Gastrocnemius medialis (tissue), 4 donors: ENCODE data around the gene FGF1. TPM values are rescaled to one million over a fixed set of nuclear protein-coding genes. Genes with fewer than 3 reads are reported as not detected.
A peak's percentile ranks its signal among the peaks of the same experiment; 100 is the strongest.

Experiments
- ATAC-seq, 2 donors: fragments of 150-250 bp; one replicate each; pipeline ENCODE4 v1.9.1; 2016
- DNase-seq, 2 donors: peaks; one replicate each; pipeline ENCODE4 v3.0.0-alpha.2; 2019
- H3K27ac ChIP-seq, 4 donors: fragments of 200-600 bp; sonication (generic); 1 replicate in 1 of 4; 2 replicates in 3 of 4; pipeline ENCODE4 v1.5.1; 2016 to 2018; ENCODE audit warnings: mild to moderate bottlenecking in 2 of 4, moderate library complexity in 1 of 4
- H3K27me3 ChIP-seq, 3 donors: fragments of 200-600 bp; sonication (generic) in 2 of 3; 1 replicate in 1 of 3; 2 replicates in 2 of 3; pipeline versions ENCODE4 v1.5.1 to v1.6.0; 2016 to 2019; ENCODE audit warnings: mild to moderate bottlenecking in 1 of 3, moderate library complexity in 1 of 3
- H3K36me3 ChIP-seq, 2 donors: fragments of 200-600 bp; sonication (generic) in 1 of 2; one replicate each; pipeline ENCODE4 v1.5.1; 2017 to 2018
- H3K4me1 ChIP-seq, 2 donors: fragments of 200-600 bp; sonication (generic) in 1 of 2; one replicate each; pipeline ENCODE4 v1.5.1; 2016 to 2017; ENCODE audit warnings: mild to moderate bottlenecking in 2 of 2
- H3K4me3 ChIP-seq, 4 donors: fragments of 200-600 bp; sonication (generic) in 3 of 4; 1 replicate in 1 of 4; 2 replicates in 3 of 4; pipeline ENCODE4 v1.5.1; 2016 to 2019; ENCODE audit warnings: mild to moderate bottlenecking in 2 of 4
- H3K9me3 ChIP-seq, 3 donors: fragments of 200-600 bp; sonication (generic) in 2 of 3; 1 replicate in 1 of 3; 2 replicates in 2 of 3; pipeline ENCODE4 v1.5.1; 2016 to 2019
- CTCF ChIP-seq, 5 experiments: fragments of 450-650 bp in 3 of 5; fragments of 200-600 bp in 2 of 5; sonication (generic) in 2 of 5; IDR thresholded peaks in 4 of 5; conservative IDR thresholded peaks in 1 of 5; 1 replicate in 4 of 5; 2 replicates in 1 of 5; pipeline ENCODE4 v1.5.1; 2016 to 2019; ENCODE audit warnings: antibody characterized with exemption in 5 of 5, mild to moderate bottlenecking in 3 of 5, moderate library complexity in 3 of 5
- POLR2A ChIP-seq, 2 donors: fragments of 450-650 bp; IDR thresholded peaks; one replicate each; pipeline ENCODE4 v1.6.1; 2017; ENCODE audit warnings: antibody characterized with exemption in 2 of 2, mild to moderate bottlenecking in 2 of 2, moderate library complexity in 2 of 2
- in situ Hi-C, 4 donors: fragments of 200-750 bp; cut with MboI; loops; one replicate each; pipeline versions ENCODE4 v1.15.0 to v1.8.0; 2017; ENCODE audit warnings: low sequenced_read_pairs in 4 of 4
- intact Hi-C: fragments of 100-400 bp; cut with DNase I; formaldehyde crosslinking; loops from one replicate; pipeline ENCODE4 v1.15.1; 2023; ENCODE audit warnings: low total_unique reads
- total RNA-seq, 4 donors: library from RNA; depleted of rRNA; stranded (reverse); fragments of >200 nt; gene quantifications; one replicate each; pipeline versions ENCODE4 v1.1.0 to v1.2.3, GENCODE V29; 2016

The FGF1 gene
- 1 to 10 TPM in 2 of 4 donors, under 1 TPM in 2; 0.41 to 2.1 (median 1.2) TPM for total RNA-seq

DNA sequence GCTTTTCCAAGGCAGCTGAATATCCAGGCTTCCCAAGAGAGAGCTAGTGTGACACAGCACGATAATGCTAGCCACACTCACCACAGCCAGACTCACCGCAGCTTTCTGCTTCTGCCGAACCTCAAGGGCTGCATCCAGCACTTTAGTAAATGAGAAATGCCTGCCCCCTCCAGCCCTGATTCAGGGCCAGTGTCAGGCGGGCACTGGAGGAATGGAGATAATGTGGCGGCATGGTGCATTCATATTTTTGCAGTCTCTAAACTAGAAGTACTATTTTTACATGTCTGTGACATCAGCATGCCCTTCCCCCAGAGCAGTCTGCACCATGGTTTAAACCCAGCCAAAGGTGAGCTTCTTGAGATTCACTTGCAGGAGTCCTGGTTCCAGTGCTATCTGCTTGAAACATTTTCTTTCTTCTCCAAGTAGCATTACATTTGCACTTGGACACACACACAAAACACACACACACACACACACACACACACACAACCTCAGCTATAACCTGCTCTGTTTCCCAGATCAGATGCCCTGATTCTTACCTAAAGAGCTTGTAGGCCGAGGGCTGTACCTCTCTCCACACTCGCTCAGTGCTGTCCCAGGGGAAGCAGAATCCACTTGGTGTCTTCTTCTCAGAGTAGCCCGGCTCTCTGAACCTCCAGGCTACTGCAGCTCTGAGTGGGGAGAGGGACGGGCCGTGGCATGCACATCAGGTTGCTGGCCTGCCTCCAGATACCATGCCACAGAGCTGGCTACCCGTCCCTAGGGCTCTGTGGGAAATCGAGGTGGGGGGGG, at the start of gene FGF1:
Gene FGF1 (minus strand): TSS at position 673 of the 792 bp plus-strand sequence. CDS start 71,963 bp downstream, outside the sequence.
- peak within 1 kb of the TSS; percentile 16 to 48 (median 27) for H3K27ac ChIP-seq
- H3K9me3 ChIP-seq = no peaks in the 10 kb centered on the region
- H3K4me3 ChIP-seq = peak within 1 kb of the TSS in 1 of 4 donors; percentile 8
- peaks cover 7 to 9% of the 10 kb centered on the region in 2 donors for H3K4me1 ChIP-seq
- ATAC-seq = peak in 1 of 2 donors; percentile 30
- no peak for DNase-seq
- TF ChIP-seq POLR2A (IDR thresholded peaks at IDR 0.05) = no peak
- TF ChIP-seq CTCF (IDR thresholded peaks at IDR 0.05 in 4 of 5, conservative IDR thresholded peaks at IDR 0.05 in 1 of 5) = no peak
- H3K36me3 ChIP-seq = no peaks in the 10 kb centered on the region
- no peaks in the 10 kb centered on the region for H3K27me3 ChIP-seq
- in situ Hi-C loops (loop anchor here in 1 of 4 donors (25.0 kb wide), 1 partner anchor 523 kb away; no protein-coding TSS in a partner anchor), intact Hi-C loops (no loop called here)

DNA sequence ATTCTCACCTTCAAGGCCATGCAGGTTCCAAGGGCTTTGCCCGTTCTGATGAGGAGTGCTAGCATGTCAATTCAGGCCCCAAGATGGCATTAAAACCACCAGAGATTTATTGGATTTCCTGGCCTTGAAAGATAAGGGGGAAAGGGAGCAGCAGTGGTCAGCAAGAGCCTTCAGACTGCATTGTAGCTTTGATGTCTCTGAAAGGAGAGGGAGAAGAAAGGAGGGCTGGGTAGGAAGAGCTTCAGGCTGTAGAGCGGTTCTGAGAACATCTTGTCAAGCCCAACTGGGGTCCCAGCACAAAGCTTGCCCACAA, 41.8 kb upstream of the FGF1 start:
- H3K36me3 ChIP-seq = no peaks in the 10 kb centered on the region
- no peak for ATAC-seq
- H3K27ac ChIP-seq = no peak overlapping the region
- intact Hi-C loops (no loop called here), in situ Hi-C loops (loop anchor here in 1 of 4 donors (10.0 kb wide), 1 partner anchor 147 kb away; no protein-coding TSS in a partner anchor)
- no peak overlapping the region for H3K4me3 ChIP-seq
- no peaks in the 10 kb centered on the region for H3K27me3 ChIP-seq
- no peaks in the 10 kb centered on the region for H3K9me3 ChIP-seq
- H3K4me1 ChIP-seq = peaks cover 2 to 14% of the 10 kb centered on the region in 2 donors
- DNase-seq = no peak
- TF ChIP-seq POLR2A (IDR thresholded peaks at IDR 0.05) (no peak), CTCF (IDR thresholded peaks at IDR 0.05 in 4 of 5, conservative IDR thresholded peaks at IDR 0.05 in 1 of 5) (no peak)

DNA sequence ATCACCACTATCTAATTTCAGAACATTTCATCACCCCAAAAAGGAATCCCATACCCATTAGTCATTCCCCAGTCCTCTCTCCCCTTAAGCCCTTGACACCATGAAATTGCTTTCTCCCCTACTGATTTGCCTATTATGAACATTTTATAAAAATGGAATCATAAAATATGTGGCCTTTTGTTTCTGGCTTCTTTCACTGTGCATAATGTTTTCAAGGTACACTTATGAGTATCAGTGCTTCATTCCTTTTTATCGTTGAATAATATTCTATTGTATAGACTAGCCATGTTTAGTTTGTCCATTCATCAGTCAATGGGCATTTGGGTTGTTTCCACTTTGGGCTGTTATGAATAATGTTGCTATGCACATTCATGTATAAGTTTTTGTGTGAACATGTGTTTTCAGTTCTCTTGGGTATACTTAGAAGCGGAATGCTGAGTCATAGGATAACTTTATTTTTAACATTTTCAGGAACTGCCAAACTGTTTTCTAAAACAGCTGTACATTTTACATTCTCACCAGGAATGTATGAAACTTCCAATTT, 40.4 kb upstream of the FGF1 start:
- ATAC-seq (peak; percentile 92 to 93), DNase-seq (no peak)
- H3K9me3 ChIP-seq = no peaks in the 10 kb centered on the region
- H3K27me3 ChIP-seq = no peaks in the 10 kb centered on the region
- no peak for TF ChIP-seq CTCF (IDR thresholded peaks at IDR 0.05 in 4 of 5, conservative IDR thresholded peaks at IDR 0.05 in 1 of 5)
- TF ChIP-seq POLR2A (IDR thresholded peaks at IDR 0.05) = no peak
- H3K36me3 ChIP-seq = no peaks in the 10 kb centered on the region
- peaks cover 2 to 14% of the 10 kb centered on the region in 2 donors for H3K4me1 ChIP-seq
- no peak overlapping the region for H3K4me3 ChIP-seq
- H3K27ac ChIP-seq = peak overlapping the region in 3 of 4 donors; percentile 21 to 44 (median 23)
- intact Hi-C loops (no loop called here), in situ Hi-C loops (loop anchor here in 1 of 4 donors (10.0 kb wide), 1 partner anchor 149 kb away; no protein-coding TSS in a partner anchor)

DNA sequence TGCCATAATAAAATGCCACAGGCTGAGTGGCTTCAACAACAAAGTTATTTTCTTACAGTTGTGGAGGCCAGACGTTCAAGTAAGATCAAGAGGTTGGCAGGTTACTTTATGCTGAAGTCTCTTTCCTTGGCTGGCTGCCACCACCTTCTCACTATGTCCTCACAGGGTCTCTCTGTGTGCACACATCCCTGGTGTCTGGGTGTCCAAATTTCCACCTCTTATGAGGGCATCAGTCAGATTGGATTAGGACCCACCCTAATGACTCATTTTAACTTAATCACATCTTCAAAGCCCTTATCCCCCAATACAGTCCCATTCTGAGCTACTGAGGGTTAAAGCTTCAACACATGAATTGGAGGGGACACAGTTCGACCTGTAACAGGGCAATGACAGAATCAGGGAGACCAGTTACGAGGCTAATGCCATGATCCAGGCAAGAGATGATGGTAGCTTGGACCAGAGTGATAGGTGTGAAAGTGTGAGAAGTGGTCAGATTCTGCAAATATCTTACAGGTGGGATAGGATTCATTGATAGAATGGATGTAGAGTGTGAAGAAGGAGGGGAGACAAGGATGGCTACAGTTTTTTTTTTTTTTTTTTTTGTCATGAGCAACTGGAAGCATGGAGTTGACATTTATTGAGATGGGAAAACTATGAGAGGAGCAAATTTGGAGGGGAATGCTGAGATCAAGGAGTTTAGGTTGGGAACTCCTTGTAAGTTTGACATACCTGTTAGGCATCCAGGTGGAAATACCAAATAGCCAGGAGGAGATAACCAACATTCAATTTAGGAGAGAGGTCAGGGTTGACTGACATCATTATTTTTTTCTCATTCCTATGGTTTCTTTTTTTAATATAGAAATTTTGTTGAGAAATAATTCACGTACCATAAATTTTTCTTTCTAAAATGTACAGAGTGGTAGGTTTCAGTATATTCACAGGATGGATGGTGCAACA, 39.6 kb upstream of the FGF1 start:
- Histone ChIP-seq H3K4me3 (no peak overlapping the region), H3K27me3 (no peaks in the 10 kb centered on the region), H3K36me3 (no peaks in the 10 kb centered on the region), H3K4me1 (peaks cover 2 to 14% of the 10 kb centered on the region in 2 donors), H3K9me3 (no peaks in the 10 kb centered on the region), H3K27ac (peak overlapping the region in 1 of 4 donors; percentile 44)
- in situ Hi-C loops = loop anchor here in 1 of 4 donors (10.0 kb wide), 1 partner anchor 149 kb away; no protein-coding TSS in a partner anchor
- TF ChIP-seq POLR2A (IDR thresholded peaks at IDR 0.05) = no peak
- no peak for TF ChIP-seq CTCF (IDR thresholded peaks at IDR 0.05 in 4 of 5, conservative IDR thresholded peaks at IDR 0.05 in 1 of 5)
- no peak for DNase-seq
- intact Hi-C loops = no loop called here
- no peak for ATAC-seq
